HFFc6 (cell line): ENCODE data around the gene ADGRL1. TPM values are rescaled to one million over a fixed set of nuclear protein-coding genes. Genes with fewer than 3 reads are reported as not detected.
"Not testable (repeated sequence)": the region's sequence is repeated elsewhere in the genome, so short reads cannot be mapped to it uniquely, and the experiment has no call there.

Experiments used
- DNase-seq: peaks from one replicate; pipeline ENCODE4 v3.0.0-alpha.2; 2018
- H3K27ac Mint-ChIP-seq: 2 replicates; pipeline ENCODE4 v1.8.0; 2020; ENCODE audit warnings: mild to moderate bottlenecking, mixed read lengths
- H3K27me3 Mint-ChIP-seq: 2 replicates; pipeline ENCODE4 v1.8.0; 2021; ENCODE audit warnings: mild to moderate bottlenecking, moderate library complexity, mixed read lengths; ENCODE audit not compliant: insufficient read depth
- H3K36me3 Mint-ChIP-seq: 2 replicates; pipeline ENCODE4 v1.8.0; 2021; ENCODE audit warnings: low read depth, mixed read lengths
- H3K4me1 Mint-ChIP-seq: 2 replicates; pipeline ENCODE4 v1.8.0; 2020; ENCODE audit warnings: low read depth, mixed read lengths
- H3K4me3 Mint-ChIP-seq: 2 replicates; pipeline ENCODE4 v1.8.0; 2020; ENCODE audit warnings: mild to moderate bottlenecking, moderate library complexity, mixed read lengths
- H3K9me3 Mint-ChIP-seq: 2 replicates; pipeline ENCODE4 v1.8.0; 2020; ENCODE audit warnings: mild to moderate bottlenecking, mixed read lengths
- total RNA-seq, 6 experiments: library from RNA; stranded (reverse); fragmentation: NEBNext Ultra II Directional; extraction: Animal tissue kit (Norgen Biotek cat#: 25700); gene quantifications; 2 replicates in 1 of 6; 3 replicates in 5 of 6; pipeline ENCODE4 v1.2.3, GENCODE V29; 2021
- TF ChIP-seq, protein P1 (sequence below): fragments of 200-600 bp; sonication (generic); IDR thresholded peaks from 2 replicates; pipeline ENCODE4 v1.5.0; 2021; ENCODE audit warnings: antibody characterized with exemption, mild to moderate bottlenecking

Gene ADGRL1
- total RNA-seq, 6 experiments from 2014 or later, result 1.6 to 2.9 (median 2.2) TPM

DNA sequence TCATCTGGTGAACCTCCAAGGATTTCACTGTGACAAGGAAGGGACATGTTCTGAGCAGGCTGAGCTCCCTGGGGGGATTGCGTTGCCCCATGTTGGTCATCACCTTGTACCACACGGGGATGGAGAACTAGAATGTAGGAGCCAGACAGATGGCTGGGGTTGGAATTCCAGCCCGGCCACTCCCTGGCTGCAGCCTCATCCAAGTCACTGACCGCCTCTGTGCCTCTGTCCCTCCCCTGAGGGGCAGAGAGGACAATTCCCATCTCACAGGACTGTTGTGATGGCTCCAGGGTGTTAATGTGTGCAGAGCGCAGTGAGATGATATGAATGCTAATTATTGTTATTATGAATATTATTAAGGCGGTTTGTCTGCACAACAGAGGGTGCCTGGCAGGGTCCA is 24.1 kb downstream of the ADGRL1 start:
- DNase-seq, result no peak
- Mint-ChIP-seq H3K4me3 (no peak overlapping the region), H3K9me3 (no peaks in the 10 kb centered on the region), H3K36me3 (no peaks in the 10 kb centered on the region), H3K27ac (no peak overlapping the region), H3K4me1 (no peaks in the 10 kb centered on the region), H3K27me3 (peaks cover 20% of the 10 kb centered on the region)
- TF ChIP-seq, protein P1, sequence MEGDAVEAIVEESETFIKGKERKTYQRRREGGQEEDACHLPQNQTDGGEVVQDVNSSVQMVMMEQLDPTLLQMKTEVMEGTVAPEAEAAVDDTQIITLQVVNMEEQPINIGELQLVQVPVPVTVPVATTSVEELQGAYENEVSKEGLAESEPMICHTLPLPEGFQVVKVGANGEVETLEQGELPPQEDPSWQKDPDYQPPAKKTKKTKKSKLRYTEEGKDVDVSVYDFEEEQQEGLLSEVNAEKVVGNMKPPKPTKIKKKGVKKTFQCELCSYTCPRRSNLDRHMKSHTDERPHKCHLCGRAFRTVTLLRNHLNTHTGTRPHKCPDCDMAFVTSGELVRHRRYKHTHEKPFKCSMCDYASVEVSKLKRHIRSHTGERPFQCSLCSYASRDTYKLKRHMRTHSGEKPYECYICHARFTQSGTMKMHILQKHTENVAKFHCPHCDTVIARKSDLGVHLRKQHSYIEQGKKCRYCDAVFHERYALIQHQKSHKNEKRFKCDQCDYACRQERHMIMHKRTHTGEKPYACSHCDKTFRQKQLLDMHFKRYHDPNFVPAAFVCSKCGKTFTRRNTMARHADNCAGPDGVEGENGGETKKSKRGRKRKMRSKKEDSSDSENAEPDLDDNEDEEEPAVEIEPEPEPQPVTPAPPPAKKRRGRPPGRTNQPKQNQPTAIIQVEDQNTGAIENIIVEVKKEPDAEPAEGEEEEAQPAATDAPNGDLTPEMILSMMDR, result no peak

DNA sequence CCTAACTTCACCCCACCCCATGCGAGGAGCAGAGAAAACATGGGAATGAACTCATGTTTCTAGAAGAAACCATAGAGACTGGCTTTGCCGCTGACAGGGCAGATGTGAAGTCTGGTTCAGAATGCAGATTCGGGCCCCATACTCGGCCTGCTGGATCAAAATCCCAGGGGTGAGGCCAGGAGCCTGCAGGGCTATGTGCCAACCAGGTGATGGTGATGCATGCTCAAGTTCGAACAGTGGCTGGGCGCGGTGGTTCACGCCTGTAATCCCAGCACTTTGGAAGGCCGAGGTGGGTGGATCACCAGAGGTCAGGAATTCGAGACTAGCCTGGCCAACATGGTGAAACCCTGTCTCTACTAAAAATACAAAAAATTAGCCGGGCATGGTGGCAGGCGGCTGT is 24.8 kb downstream of the ADGRL1 start:
- H3K27ac Mint-ChIP-seq, DNase-seq, H3K9me3 Mint-ChIP-seq, H3K4me3 Mint-ChIP-seq, H3K36me3 Mint-ChIP-seq, H3K4me1 Mint-ChIP-seq: not testable (repeated sequence)
- peaks cover 19% of the 10 kb centered on the region for H3K27me3 Mint-ChIP-seq

DNA sequence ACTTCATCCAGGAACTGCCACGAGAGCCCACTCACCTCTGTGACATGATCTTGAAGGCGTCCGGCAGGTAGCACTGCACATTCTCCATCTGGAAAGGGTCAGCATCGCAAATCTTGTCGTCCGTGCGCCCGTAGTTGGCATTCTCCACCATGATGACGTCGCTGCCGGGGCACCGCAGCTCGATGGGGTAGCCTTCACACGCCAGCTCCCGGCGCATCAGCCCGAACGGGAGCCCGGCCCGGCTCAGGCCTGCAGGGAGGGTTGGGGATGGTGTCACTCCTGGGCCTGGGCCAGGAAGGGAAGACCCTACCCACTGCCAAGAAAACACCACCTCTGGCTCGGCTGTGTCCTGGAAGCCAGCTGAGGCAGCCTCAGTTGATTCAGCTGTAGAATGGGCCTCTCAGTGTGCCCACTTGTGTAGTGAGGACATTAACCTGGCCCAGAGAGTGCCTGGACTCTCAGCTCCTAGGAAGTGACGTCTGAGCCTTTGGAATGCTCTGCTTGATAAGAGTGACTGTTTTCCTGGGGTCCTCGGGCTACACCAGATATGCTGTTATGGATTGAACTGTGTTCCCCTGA is 28.4 kb downstream of the ADGRL1 start:
- Mint-ChIP-seq H3K36me3 (no peaks in the 10 kb centered on the region), H3K27ac (no peak overlapping the region), H3K27me3 (peaks cover 7% of the 10 kb centered on the region), H3K4me3 (no peak overlapping the region), H3K4me1 (no peaks in the 10 kb centered on the region), H3K9me3 (no peaks in the 10 kb centered on the region)
- no peak for DNase-seq
- TF ChIP-seq, protein P1, result no peak

DNA sequence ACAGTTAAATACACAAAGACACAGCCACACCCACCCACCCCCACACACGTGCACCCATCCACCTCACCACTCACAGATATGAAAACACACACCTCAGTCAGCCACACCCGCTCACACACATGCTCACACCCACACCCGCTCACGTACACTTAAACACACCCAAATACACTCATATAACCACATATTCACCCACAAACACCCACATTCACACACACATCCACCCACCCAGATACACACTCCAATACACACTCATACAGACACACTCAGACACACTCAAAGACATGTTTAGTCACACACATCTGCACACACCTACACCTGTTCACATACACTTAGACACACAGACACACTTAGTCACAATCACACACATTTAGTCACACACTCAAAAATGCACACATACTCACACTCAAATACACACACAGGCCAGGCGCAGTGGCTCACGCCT is 30.6 kb downstream of the ADGRL1 start:
- peaks cover 7% of the 10 kb centered on the region; the same call in 1 of the 2 replicates for H3K27me3 Mint-ChIP-seq
- H3K4me3 Mint-ChIP-seq, result no peak overlapping the region
- no peaks in the 10 kb centered on the region for H3K9me3 Mint-ChIP-seq
- no peak for DNase-seq
- TF ChIP-seq, protein P1, result no peak
- no peaks in the 10 kb centered on the region for H3K36me3 Mint-ChIP-seq
- H3K4me1 Mint-ChIP-seq, result no peaks in the 10 kb centered on the region
- H3K27ac Mint-ChIP-seq, result no peak overlapping the region

DNA sequence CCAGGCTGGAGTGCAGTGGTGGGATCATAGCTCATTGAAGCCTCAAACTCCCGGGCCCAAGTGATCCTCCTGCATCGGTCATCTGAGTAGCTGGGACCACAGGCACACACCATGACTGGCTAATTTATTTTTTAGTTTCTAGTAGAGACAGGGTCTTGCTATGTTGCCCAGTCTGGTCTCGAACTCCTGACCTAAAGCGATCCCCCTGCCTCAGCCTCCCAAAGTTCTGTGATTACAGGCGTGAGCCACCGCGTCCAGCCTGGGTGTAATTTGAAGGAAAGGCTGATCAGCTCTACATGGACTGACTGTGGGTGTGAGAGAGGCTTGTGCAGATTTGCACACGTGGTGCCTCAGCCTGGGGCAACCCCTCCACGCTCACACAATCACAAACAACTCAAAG is 31.1 kb downstream of the ADGRL1 start:
- H3K27ac Mint-ChIP-seq, result no peak overlapping the region
- TF ChIP-seq, protein P1, result no peak
- no peaks in the 10 kb centered on the region for H3K36me3 Mint-ChIP-seq
- H3K27me3 Mint-ChIP-seq, result peaks cover 7% of the 10 kb centered on the region; the same call in 1 of the 2 replicates
- no peaks in the 10 kb centered on the region for H3K9me3 Mint-ChIP-seq
- no peak overlapping the region for H3K4me3 Mint-ChIP-seq
- no peaks in the 10 kb centered on the region for H3K4me1 Mint-ChIP-seq
- no peak for DNase-seq

DNA sequence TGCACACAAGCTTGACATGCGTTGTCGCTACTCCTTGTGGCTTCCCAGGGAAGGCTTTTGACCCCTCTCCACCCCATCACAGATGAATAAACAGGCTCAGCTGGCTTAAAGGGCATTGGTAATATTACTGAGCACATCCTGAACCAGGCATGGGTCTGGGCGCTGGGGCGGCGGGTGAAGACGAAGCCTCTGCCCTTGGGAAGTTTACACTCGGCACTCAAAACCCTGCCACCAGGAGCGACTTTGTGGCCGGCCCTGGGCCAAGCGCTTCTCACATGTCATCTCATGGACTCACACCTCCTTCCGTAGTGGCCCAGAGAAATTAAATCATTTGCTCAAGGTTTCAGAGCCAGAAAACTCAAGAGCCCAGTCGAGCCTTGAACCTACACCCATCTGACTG is 37.0 kb downstream of the ADGRL1 start:
- no peaks in the 10 kb centered on the region for H3K36me3 Mint-ChIP-seq
- peaks cover 9% of the 10 kb centered on the region; the same call in 1 of the 2 replicates for H3K27me3 Mint-ChIP-seq
- TF ChIP-seq, protein P1, result no peak
- no peak overlapping the region for H3K27ac Mint-ChIP-seq
- H3K9me3 Mint-ChIP-seq, result no peaks in the 10 kb centered on the region
- peaks cover 9% of the 10 kb centered on the region for H3K4me1 Mint-ChIP-seq
- H3K4me3 Mint-ChIP-seq, result no peak overlapping the region
- no peak for DNase-seq
